ENCODE results near the gene ZFP3.
"Not testable (repeated sequence)": the region's sequence is repeated elsewhere in the genome, so short reads cannot be mapped to it uniquely, and the experiment has no call there.

ZFP3 gene

GRCh38 chr17:5099271-5099670 is 21.0 kb downstream of the ZFP3 start:
- TF ChIP-seq Cebpa-rat (IDR thresholded peaks at IDR 0.05) = no peak
- Histone ChIP-seq H3K4me1 (peaks cover 0 to 7% (median 0%) of the 10 kb centered on the region in 10 experiments; a peak in 1 of 20 replicates), H3K4me3 (no peak overlapping the region), H3K27ac (no peak overlapping the region), H3K4me2 (no peak overlapping the region), H3K9ac (no peak overlapping the region), H3K27me3 (no peaks in the 10 kb centered on the region), H3K9me3 (replicated peaks in 1 of 11) (peaks cover 47 to 97% (median 64%) of the 10 kb centered on the region in 11 experiments), H4K20me1 (no peaks in the 10 kb centered on the region), H3K36me3 (peaks cover 12 to 46% (median 32%) of the 10 kb centered on the region in 11 experiments)

DNA sequence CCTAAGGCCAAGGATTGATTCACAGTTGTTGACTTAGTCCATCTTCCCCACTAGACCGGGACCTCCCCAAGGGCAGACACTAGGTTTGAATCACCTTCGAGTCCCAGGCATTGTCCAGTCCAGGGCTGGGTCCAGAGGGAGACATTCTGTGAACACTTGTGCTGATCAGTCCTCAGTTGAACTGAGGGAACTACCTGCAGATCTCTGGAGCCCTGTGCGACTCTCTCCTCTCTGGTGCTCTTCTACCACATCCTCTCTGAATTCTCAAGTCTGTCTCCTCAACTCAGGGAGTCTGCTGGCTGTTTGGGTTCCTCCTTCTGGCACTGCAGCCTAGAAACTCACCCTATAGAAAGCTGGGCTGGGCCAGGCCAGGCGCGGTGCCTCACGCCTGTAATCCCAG is 22.6 kb downstream of the ZFP3 start:
- Histone ChIP-seq H3K4me3 (no peak overlapping the region), H3K4me1 (peaks cover 0 to 7% (median 0%) of the 10 kb centered on the region in 10 experiments; a peak in 1 of 20 replicates), H3K36me3 (peaks cover 14 to 46% (median 32%) of the 10 kb centered on the region in 11 experiments), H3K9ac (no peak overlapping the region), H3K27ac (no peak overlapping the region), H3K27me3 (no peaks in the 10 kb centered on the region), H4K20me1 (no peaks in the 10 kb centered on the region), H3K9me3 (replicated peaks in 1 of 11) (peaks cover 46 to 97% (median 64%) of the 10 kb centered on the region in 11 experiments), H3K4me2 (no peak overlapping the region)
- no peak for TF ChIP-seq Cebpa-rat (IDR thresholded peaks at IDR 0.05)

DNA sequence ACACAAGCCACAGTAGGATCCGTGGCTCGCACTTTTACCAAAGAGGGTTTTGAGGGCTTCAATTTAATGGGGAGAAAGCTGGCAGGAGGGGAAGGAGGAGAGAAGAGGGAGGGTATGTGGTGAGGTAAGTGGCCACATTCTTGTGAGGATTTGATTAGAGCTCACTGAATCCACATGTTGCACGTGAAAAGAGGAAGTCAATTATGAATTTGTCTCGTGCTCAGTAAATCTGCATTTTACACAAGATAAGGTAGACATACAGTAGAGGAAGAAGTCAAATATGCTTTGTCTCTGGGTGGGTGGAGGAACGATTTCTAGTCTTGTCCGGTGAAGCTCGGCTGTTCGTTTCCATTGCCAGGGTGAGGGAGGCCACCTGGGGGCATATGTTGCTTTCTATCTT is 32.5 kb downstream of the ZFP3 start:
- H3K36me3 ChIP-seq = peaks cover 44 to 68% (median 62%) of the 10 kb centered on the region in 11 experiments
- peak overlapping the region; percentile 83 to 89 (median 85) for H3K9ac ChIP-seq
- H3K9me3 ChIP-seq (replicated peaks in 1 of 11) = peaks cover 43 to 62% (median 53%) of the 10 kb centered on the region in 11 experiments
- peak overlapping the region; percentile 75 to 91 (median 82) for H3K4me3 ChIP-seq
- H3K4me1 ChIP-seq = peaks cover 10 to 27% (median 21%) of the 10 kb centered on the region in 10 experiments
- no peaks in the 10 kb centered on the region for H4K20me1 ChIP-seq
- peak overlapping the region; percentile 83 to 95 (median 91) for H3K4me2 ChIP-seq
- H3K27ac ChIP-seq = peak overlapping the region; percentile 55 to 87 (median 83); a peak in 21 of 22 replicates
- no peak for TF ChIP-seq Cebpa-rat (IDR thresholded peaks at IDR 0.05)
- H3K27me3 ChIP-seq = no peaks in the 10 kb centered on the region

- H3K4me2 ChIP-seq = peak within 1 kb of the TSS; percentile 83 to 95 (median 91)
- H3K4me3 ChIP-seq = peak within 1 kb of the TSS; percentile 75 to 91 (median 82)
- peaks cover 37 to 60% (median 54%) of the 10 kb centered on the region in 11 experiments for H3K36me3 ChIP-seq
- no peak for TF ChIP-seq Cebpa-rat (IDR thresholded peaks at IDR 0.05)
- peak within 1 kb of the TSS; percentile 83 to 89 (median 85) for H3K9ac ChIP-seq
- peaks cover 43 to 62% (median 52%) of the 10 kb centered on the region in 11 experiments for H3K9me3 ChIP-seq (replicated peaks in 1 of 11)
- peak within 1 kb of the TSS; percentile 55 to 87 (median 83); a peak in 21 of 22 replicates for H3K27ac ChIP-seq
- peaks cover 10 to 27% (median 21%) of the 10 kb centered on the region in 10 experiments for H3K4me1 ChIP-seq
- H3K27me3 ChIP-seq = no peaks in the 10 kb centered on the region
- H4K20me1 ChIP-seq = no peaks in the 10 kb centered on the region
Measured at GRCh38 chr17:5111402-5112204, 33.3 kb downstream of the ZFP3 start, which contains the start of gene ZNF232. Gene ZNF232, minus strand, starts transcription at chr17:5111878. Its CDS starts 56 bp downstream, at chr17:5111822.

DNA sequence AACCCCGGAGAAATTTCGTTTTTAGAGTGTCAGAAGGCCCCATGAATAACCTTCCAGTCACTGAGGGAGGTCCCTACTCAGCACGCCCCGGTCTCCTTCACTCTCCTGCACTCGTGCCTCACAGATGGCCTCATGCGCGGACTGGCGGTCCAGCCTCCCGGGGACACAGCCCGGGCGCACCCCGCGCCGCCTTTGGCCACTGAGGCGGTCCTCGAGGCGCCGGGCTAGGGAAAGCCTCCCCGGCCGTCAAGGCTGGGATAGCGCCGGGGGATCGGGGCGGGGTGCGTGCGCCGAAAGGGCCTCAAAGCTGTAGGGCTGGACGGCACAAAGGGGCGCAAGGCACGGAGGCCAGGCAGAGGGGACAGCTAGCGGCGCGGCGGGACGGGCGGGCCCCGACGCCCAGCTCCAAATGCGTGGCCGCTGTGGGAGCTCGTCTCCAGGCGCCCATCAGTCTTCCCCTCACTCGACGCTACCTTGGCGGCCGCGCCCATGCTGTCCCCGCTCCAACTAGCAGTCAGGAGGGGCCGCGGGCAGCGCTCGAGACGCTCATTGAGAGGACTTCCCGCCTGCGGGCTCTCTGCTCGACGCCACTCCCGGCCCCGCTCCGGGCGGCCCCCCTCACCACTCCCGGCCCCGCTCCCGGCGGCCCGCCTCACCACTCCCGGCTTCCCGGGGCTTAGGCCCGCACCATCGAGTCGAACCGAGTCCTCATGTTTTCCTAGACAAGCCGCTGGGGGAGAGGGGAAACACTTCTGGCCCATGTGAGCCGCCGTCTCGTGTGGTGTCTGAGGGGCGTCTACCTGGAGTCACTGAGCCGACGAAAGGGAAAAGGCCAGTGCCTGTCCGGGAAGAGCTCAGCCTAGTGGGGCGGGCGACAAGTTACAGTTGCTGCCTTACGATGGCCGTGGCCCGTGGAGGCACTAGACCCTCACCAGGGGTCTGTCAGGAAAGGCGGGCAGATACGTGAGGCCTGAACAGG is 37.7 kb downstream of the ZFP3 start, which contains the start of gene USP6:
Gene USP6, plus strand, starts transcription at position 360 of the 979 bp plus-strand sequence. CDS start 14,336 bp downstream, outside the sequence.
- Histone ChIP-seq H3K4me1 (peaks cover 2 to 16% (median 12%) of the 10 kb centered on the region in 10 experiments; a peak in 18 of 20 replicates), H3K9me3 (replicated peaks in 1 of 11) (peaks cover 19 to 38% (median 24%) of the 10 kb centered on the region in 11 experiments; a peak in 21 of 22 replicates), H3K27ac (no peak within 1 kb of the TSS), H3K4me3 (no peak within 1 kb of the TSS), H3K27me3 (no peaks in the 10 kb centered on the region), H3K36me3 (peaks cover 0 to 19% (median 14%) of the 10 kb centered on the region in 11 experiments; a peak in 12 of 22 replicates), H3K9ac (no peak within 1 kb of the TSS), H3K4me2 (no peak within 1 kb of the TSS), H4K20me1 (no peaks in the 10 kb centered on the region)
- TF ChIP-seq Cebpa-rat (IDR thresholded peaks at IDR 0.05) = no peak

- H3K4me1 ChIP-seq = peaks cover 0 to 5% (median 0%) of the 10 kb centered on the region in 10 experiments; a peak in 2 of 20 replicates
- H3K9me3 ChIP-seq (replicated peaks in 1 of 11) = peaks cover 19 to 41% (median 24%) of the 10 kb centered on the region in 11 experiments; a peak in 21 of 22 replicates
- no peak overlapping the region for H3K27ac ChIP-seq
- H3K27me3 ChIP-seq = peaks cover 13 to 21% (median 17%) of the 10 kb centered on the region in 11 experiments
- TF ChIP-seq Cebpa-rat (IDR thresholded peaks at IDR 0.05) = no peak
- no peak overlapping the region for H3K4me3 ChIP-seq
- H3K9ac ChIP-seq = no peak overlapping the region
- H3K36me3 ChIP-seq = peaks cover 0 to 17% (median 14%) of the 10 kb centered on the region in 11 experiments; a peak in 12 of 22 replicates
- H3K4me2 ChIP-seq = no peak overlapping the region
- no peaks in the 10 kb centered on the region for H4K20me1 ChIP-seq
Measured at GRCh38 chr17:5118219-5118618, 40.0 kb downstream of the ZFP3 start.

- Histone ChIP-seq H3K27me3 (peaks cover 17 to 28% (median 23%) of the 10 kb centered on the region in 11 experiments), H4K20me1 (no peaks in the 10 kb centered on the region; a peak in 1 of 22 replicates), H3K27ac (no peak overlapping the region), H3K36me3 (no peaks in the 10 kb centered on the region), H3K9me3 (replicated peaks in 1 of 11) (peaks cover 19 to 41% (median 24%) of the 10 kb centered on the region in 11 experiments; a peak in 21 of 22 replicates), H3K4me2 (no peak overlapping the region), H3K4me3 (no peak overlapping the region), H3K9ac (no peak overlapping the region), H3K4me1 (peaks cover 0 to 4% (median 0%) of the 10 kb centered on the region in 10 experiments; a peak in 1 of 20 replicates)
- TF ChIP-seq Cebpa-rat (IDR thresholded peaks at IDR 0.05) = no peak
Measured at GRCh38 chr17:5120036-5120435, 41.8 kb downstream of the ZFP3 start.

DNA sequence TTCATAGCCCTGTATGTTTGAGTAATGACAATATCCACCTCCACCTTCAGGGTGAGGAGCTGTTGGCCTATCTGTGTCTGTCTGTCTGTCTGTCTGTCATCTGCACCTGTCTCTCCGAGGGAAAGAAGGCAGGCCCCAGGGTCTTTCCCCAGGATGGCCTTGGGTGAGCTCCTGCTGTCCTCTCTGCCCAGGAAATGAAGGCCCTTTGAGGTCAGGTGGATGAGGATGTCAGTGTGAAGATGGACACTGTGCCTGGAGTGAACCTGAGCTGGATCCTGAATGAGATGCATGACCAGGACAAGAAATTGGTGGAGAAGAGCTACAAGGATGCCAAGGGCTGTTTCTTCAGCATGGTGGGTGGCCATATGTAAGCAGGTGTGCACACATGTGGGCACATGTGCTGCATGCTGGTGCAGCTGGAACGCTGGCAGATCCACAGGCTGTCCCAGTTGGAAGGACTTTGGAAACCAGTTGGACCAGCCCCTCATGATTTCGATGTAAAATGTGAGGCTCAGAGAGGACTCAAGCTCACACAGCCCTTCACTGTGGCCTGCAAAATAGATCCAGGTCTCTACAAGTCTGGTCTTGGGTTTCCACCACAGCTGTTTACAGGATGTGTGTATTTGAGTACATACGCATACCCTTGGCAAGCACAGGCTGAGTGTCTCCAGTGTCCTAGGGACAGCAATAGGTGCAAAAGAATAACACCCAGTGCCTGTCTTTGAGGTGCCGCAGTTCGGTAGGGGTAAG is 42.3 kb downstream of the ZFP3 start:
- H3K4me1 ChIP-seq, H3K36me3 ChIP-seq, H3K9ac ChIP-seq, H3K4me3 ChIP-seq, H3K27ac ChIP-seq, H4K20me1 ChIP-seq, H3K4me2 ChIP-seq: not testable (repeated sequence)
- peaks cover 17 to 28% (median 23%) of the 10 kb centered on the region in 11 experiments for H3K27me3 ChIP-seq
- H3K9me3 ChIP-seq (replicated peaks in 1 of 11) = peaks cover 17 to 37% (median 20%) of the 10 kb centered on the region in 11 experiments; a peak in 21 of 22 replicates
